HG03442 (cell line): ENCODE data around the gene NDUFS5.
"Not testable (repeated sequence)": the region's sequence is repeated elsewhere in the genome, so short reads cannot be mapped to it uniquely, and the experiment has no call there.

Source experiments
- ATAC-seq: cut with Tn5 transposase; IDR thresholded peaks from one replicate; pipeline ENCODE4 v1.9.1; 2021; ENCODE audit warnings: mild to moderate bottlenecking, moderate library complexity; ENCODE audit not compliant: unreplicated experiment

NDUFS5 gene

GRCh38 chr1:39061951-39062350, 35.8 kb downstream of the NDUFS5 start:
- no peak for ATAC-seq

- ATAC-seq: no peak
These were observed 37.0 kb downstream of the NDUFS5 start for GRCh38 chr1:39063191-39063590.

GRCh38 chr1:39063775-39064174, 37.6 kb downstream of the NDUFS5 start:
- ATAC-seq: no peak

GRCh38 chr1:39065542-39065941, 39.4 kb downstream of the NDUFS5 start:
- ATAC-seq: no peak

- not testable (repeated sequence) for ATAC-seq
These were observed 42.1 kb downstream of the NDUFS5 start for GRCh38 chr1:39068227-39068626.

GRCh38 chr1:39071557-39071956, 45.4 kb downstream of the NDUFS5 start:
- not testable (repeated sequence) for ATAC-seq

GRCh38 chr1:39076127-39076798, 50.1 kb downstream of the NDUFS5 start:
- no peak for ATAC-seq

GRCh38 chr1:39076799-39077148, 50.6 kb downstream of the NDUFS5 start:
- ATAC-seq: no peak

- no peak for ATAC-seq
These were observed 54.2 kb downstream of the NDUFS5 start for GRCh38 chr1:39080269-39080826.

- no peak for ATAC-seq
These were observed 54.7 kb downstream of the NDUFS5 start for GRCh38 chr1:39080831-39081270.

GRCh38 chr1:39081271-39082009, 55.3 kb downstream of the NDUFS5 start:
- no peak for ATAC-seq

- ATAC-seq: no peak
These were observed 56.1 kb downstream of the NDUFS5 start for GRCh38 chr1:39082010-39082799.

- ATAC-seq: no peak
These were observed 56.8 kb downstream of the NDUFS5 start for GRCh38 chr1:39082811-39083576.

- ATAC-seq: no peak
These were observed 58.0 kb downstream of the NDUFS5 start for GRCh38 chr1:39084191-39084590.
